HG02623 (cell line): ENCODE data around the gene FXYD3.

ENCODE experiments used
- ATAC-seq: cut with Tn5 transposase; IDR thresholded peaks from one replicate; pipeline ENCODE4 v1.9.1; 2021; ENCODE audit warnings: moderate library complexity; ENCODE audit not compliant: unreplicated experiment

Gene FXYD3

GRCh38 chr19:35157431-35157830 lies 41.8 kb downstream of the FXYD3 start:
- ATAC-seq = no peak

- ATAC-seq = no peak
Measured at GRCh38 chr19:35159606-35160005, 44.0 kb downstream of the FXYD3 start.

GRCh38 chr19:35160629-35161433 lies 45.2 kb downstream of the FXYD3 start:
- no peak for ATAC-seq

GRCh38 chr19:35161434-35161743 lies 45.8 kb downstream of the FXYD3 start:
- ATAC-seq = no peak

GRCh38 chr19:35162471-35163326 lies 47.1 kb downstream of the FXYD3 start:
- ATAC-seq = no peak

- ATAC-seq = no peak
Measured at GRCh38 chr19:35164418-35164817, 48.8 kb downstream of the FXYD3 start.

- no peak for ATAC-seq
Measured at GRCh38 chr19:35165200-35166058, 49.8 kb downstream of the FXYD3 start.

- no peak for ATAC-seq
Measured at GRCh38 chr19:35166100-35167063, 50.8 kb downstream of the FXYD3 start.

- ATAC-seq = no peak
Measured at GRCh38 chr19:35167251-35168119, 51.9 kb downstream of the FXYD3 start.

GRCh38 chr19:35168196-35168595 lies 52.6 kb downstream of the FXYD3 start:
- ATAC-seq = no peak

- ATAC-seq = no peak
Measured at GRCh38 chr19:35169221-35169995, 53.8 kb downstream of the FXYD3 start.

- no peak for ATAC-seq
Measured at GRCh38 chr19:35170359-35171061, 54.9 kb downstream of the FXYD3 start.

- ATAC-seq = no peak
Measured at GRCh38 chr19:35171730-35172129, 56.1 kb downstream of the FXYD3 start.
